ENCODE data around the gene PPP1CC.
"Not testable (repeated sequence)": the region's sequence is repeated elsewhere in the genome, so short reads cannot be mapped to it uniquely, and the experiment has no call there.

Gene PPP1CC

DNA sequence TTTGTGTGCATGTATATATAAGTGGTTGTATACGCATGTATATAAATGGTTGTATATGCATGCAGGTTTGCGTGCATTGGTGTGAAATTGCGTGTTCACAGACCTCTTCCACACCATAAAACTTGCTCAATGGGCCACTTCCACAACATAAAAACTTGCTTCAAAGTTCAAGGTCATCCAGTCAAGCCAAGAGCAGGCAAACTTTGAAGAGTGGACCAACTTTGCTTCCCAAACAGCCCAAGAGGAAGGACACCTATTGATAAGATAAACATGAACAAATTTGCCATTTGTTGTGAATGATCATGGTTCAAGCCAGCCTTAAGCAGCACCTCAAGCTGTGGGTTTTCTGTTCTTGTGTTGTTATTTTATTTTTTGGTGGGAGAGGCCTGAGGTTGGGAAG, 25.2 kb upstream of the PPP1CC start:
- no peak overlapping the region for H2AFZ ChIP-seq (ENCODE audit: low read depth, low read length)
- H3K4me1 ChIP-seq (ENCODE audit: insufficient read depth, low read length): no peaks in the 10 kb centered on the region
- no peaks in the 10 kb centered on the region for H3K27me3 ChIP-seq (ENCODE audit: insufficient read depth, low read length)
- H3K36me3 ChIP-seq (ENCODE audit: insufficient read depth, low read length): no peaks in the 10 kb centered on the region
- no peaks in the 10 kb centered on the region for H3K9me3 ChIP-seq (ENCODE audit: low read length)
- H3K4me3 ChIP-seq (ENCODE audit: low read length): no peak overlapping the region

DNA sequence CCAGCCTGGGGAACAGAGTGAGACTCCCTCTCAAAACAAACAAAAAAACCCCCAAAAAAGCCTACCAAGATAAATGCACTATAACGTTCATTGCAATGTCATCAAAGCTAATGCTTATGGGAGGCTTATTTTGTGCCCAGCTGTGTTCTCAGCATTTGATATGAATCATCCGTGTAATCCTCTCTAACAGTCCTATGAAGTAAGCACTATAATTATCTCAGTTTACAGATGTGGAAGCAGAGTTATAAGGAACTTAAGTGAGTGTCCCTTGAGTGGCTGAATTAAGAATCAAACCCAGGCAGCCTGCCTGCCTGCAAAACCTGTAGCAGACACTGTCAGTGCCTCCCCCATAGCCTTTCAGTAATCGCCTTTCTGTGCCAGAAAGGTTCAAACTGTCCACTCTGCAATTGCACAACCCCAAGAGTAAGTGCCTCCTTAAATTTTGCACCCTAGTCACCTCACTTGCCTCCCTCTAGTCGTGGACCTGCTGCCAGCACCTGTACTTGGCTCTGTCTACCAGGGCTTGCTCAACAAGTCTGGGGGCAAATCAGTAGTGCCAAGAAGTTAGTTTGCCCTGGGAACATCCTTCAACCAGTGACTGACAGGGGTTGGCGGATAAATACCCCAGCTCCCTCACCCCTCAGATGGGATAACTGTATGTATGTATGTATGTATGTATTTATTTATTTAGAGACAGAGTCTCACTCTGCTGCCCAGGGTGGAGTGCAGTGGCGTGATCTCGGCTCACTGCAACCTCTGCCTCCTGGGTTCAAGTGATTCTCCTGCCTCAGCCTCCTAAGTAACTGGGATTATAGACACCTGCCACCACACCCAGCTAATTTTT, 23.8 kb upstream of the PPP1CC start:
- Histone ChIP-seq H3K4me3 (ENCODE audit: low read length) (no peak overlapping the region), H3K9me3 (ENCODE audit: low read length) (no peaks in the 10 kb centered on the region)

DNA sequence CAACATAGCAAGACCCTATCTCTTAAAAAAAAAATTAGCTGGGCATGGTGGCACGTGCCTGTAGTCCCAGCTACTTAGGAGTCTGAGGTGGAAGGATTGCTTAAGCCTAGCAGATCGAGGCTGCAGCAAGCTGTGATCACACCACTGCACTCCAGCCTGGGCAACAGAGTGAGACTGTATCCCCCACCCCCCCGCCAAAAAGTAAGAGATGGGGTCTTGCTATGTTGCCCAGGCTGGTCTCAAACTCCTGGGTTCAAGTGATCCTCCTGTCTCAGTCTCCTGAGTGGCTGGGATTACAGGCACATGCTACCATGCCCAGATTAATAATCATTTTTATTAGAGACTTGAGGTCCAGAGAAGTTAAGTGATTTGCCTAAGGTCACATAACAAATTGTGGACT, 22.9 kb upstream of the PPP1CC start:
- not testable (repeated sequence) for H2AFZ ChIP-seq (ENCODE audit: low read depth, low read length); H3K4me3 ChIP-seq (ENCODE audit: low read length); H3K36me3 ChIP-seq (ENCODE audit: insufficient read depth, low read length); H3K27me3 ChIP-seq (ENCODE audit: insufficient read depth, low read length); H3K9me3 ChIP-seq (ENCODE audit: low read length); H3K4me1 ChIP-seq (ENCODE audit: insufficient read depth, low read length)

More for the DNA sequence above, 23.8 kb upstream of the PPP1CC start:
- Histone ChIP-seq H3K4me1 (ENCODE audit: insufficient read depth, low read length) (no peaks in the 10 kb centered on the region), H3K27me3 (ENCODE audit: insufficient read depth, low read length) (no peaks in the 10 kb centered on the region), H3K36me3 (ENCODE audit: insufficient read depth, low read length) (no peaks in the 10 kb centered on the region), H2AFZ (ENCODE audit: low read depth, low read length) (no peak overlapping the region)

DNA sequence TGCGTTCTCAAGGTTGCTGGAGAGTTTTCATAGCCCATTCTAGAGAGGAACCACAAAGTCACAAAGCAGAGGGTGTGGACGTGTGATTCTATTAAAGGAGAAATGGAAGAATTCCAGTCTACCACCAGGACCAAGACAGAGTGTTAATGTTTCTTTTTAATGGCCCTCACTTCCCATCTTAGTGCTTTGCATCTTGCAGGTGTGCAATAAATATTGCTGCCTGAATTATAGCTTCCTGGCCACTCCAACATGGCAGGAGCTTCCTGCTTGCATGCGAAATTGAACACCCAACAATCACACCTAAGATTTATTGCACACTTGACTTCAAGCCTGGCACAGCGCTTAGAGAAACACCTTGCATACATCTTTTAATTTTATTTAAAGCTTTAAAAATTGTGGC, 22.4 kb upstream of the PPP1CC start:
- Histone ChIP-seq H3K36me3 (ENCODE audit: insufficient read depth, low read length) (no peaks in the 10 kb centered on the region), H2AFZ (ENCODE audit: low read depth, low read length) (no peak overlapping the region), H3K27me3 (ENCODE audit: insufficient read depth, low read length) (no peaks in the 10 kb centered on the region), H3K4me3 (ENCODE audit: low read length) (no peak overlapping the region), H3K9me3 (ENCODE audit: low read length) (no peaks in the 10 kb centered on the region), H3K4me1 (ENCODE audit: insufficient read depth, low read length) (no peaks in the 10 kb centered on the region)

DNA sequence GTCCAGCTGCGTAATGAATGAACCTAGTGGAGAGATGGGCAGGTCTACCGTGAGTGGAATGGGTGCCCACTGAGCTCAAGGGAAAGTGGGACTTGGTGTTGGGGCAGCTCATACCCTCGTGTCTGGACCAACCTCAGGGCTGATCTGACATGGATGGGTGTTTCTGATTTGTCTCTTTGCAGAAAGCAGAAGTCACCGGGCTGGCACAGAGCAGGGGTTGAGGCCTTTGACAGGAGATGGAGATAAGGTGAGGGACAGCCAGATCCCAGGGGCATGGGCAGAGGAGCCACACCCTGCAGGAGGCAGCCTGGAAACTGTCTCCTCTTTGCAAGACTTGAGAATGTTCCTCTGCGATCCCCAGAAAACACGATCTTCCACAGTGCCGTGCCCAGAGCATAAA, 20.9 kb upstream of the PPP1CC start:
- Histone ChIP-seq H3K4me3 (ENCODE audit: low read length) (no peak overlapping the region), H3K9me3 (ENCODE audit: low read length) (no peaks in the 10 kb centered on the region)

DNA sequence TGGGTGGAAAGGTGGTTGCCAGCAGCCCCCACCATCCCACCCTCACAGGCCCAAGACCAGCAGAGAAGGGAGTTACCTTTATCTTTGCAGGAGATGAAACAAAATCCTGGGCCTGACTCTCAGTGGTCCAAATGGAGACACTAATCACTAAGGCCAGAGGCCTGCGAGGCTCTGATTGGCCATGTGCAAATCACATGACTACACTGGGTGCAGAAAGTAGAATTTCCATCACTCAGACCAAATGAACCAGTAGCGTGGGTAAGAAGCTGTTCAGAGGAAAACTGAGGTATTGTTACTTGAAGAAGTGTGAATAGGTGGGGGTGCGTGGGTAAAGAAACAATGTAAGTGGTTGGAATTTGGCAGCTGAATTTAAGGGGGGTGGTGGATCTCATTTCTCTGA, 20.2 kb upstream of the PPP1CC start:
- Histone ChIP-seq H2AFZ (ENCODE audit: low read depth, low read length) (no peak overlapping the region), H3K4me1 (ENCODE audit: insufficient read depth, low read length) (no peaks in the 10 kb centered on the region), H3K36me3 (ENCODE audit: insufficient read depth, low read length) (no peaks in the 10 kb centered on the region), H3K9me3 (ENCODE audit: low read length) (no peaks in the 10 kb centered on the region), H3K4me3 (ENCODE audit: low read length) (no peak overlapping the region), H3K27me3 (ENCODE audit: insufficient read depth, low read length) (no peaks in the 10 kb centered on the region)

More for the DNA sequence above, 20.9 kb upstream of the PPP1CC start:
- H3K36me3 ChIP-seq (ENCODE audit: insufficient read depth, low read length): no peaks in the 10 kb centered on the region
- no peak overlapping the region for H2AFZ ChIP-seq (ENCODE audit: low read depth, low read length)
- no peaks in the 10 kb centered on the region for H3K4me1 ChIP-seq (ENCODE audit: insufficient read depth, low read length)
- H3K27me3 ChIP-seq (ENCODE audit: insufficient read depth, low read length): no peaks in the 10 kb centered on the region

DNA sequence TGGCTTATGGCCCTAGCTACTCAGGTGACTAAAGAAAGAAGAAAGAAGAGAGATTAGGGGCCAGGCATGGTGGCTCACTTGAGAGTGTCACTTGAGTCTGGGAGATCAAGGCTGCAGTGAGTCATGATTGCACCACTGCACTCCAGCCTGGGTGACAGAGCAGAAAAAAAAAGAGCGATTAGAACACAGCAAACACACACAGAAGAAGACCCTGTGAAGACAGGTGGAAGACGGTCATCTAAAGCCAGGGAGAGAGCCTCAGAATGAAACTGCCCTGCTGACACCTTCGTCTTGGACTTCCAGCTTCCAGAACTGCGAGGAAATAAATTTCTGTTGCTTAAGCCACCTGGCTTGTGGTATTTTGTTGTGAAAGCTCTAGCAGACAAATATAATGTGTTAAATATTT, 17.5 kb upstream of the PPP1CC start:
- H2AFZ ChIP-seq (ENCODE audit: low read depth, low read length): no peak overlapping the region
- H3K9me3 ChIP-seq (ENCODE audit: low read length): no peaks in the 10 kb centered on the region
- no peaks in the 10 kb centered on the region for H3K36me3 ChIP-seq (ENCODE audit: insufficient read depth, low read length)
- no peaks in the 10 kb centered on the region for H3K27me3 ChIP-seq (ENCODE audit: insufficient read depth, low read length)
- H3K4me3 ChIP-seq (ENCODE audit: low read length): no peak overlapping the region
- H3K4me1 ChIP-seq (ENCODE audit: insufficient read depth, low read length): no peaks in the 10 kb centered on the region

DNA sequence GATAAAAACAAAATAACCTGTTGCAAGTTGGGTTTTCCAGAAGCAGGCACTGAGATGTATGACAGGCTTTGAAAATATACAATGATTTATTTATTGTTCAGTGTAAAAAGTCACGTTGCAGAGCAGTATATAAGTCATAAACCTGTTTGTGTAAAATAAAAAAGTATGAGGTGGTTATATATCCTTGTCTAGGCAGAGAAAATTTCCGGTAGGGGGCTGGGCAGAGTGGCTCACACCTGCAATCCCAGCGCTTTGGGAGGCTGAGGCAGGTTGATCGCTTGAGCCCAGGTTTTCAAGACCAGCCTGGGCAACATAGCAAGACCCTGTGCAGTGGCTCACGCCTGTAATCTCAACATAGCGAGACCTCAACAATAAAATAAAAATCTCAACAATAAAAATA, 16.2 kb upstream of the PPP1CC start:
- no peak overlapping the region for H2AFZ ChIP-seq (ENCODE audit: low read depth, low read length)
- H3K36me3 ChIP-seq (ENCODE audit: insufficient read depth, low read length): no peaks in the 10 kb centered on the region
- H3K4me3 ChIP-seq (ENCODE audit: low read length): no peak overlapping the region
- H3K4me1 ChIP-seq (ENCODE audit: insufficient read depth, low read length): no peaks in the 10 kb centered on the region
- H3K27me3 ChIP-seq (ENCODE audit: insufficient read depth, low read length): no peaks in the 10 kb centered on the region
- no peaks in the 10 kb centered on the region for H3K9me3 ChIP-seq (ENCODE audit: low read length)

DNA sequence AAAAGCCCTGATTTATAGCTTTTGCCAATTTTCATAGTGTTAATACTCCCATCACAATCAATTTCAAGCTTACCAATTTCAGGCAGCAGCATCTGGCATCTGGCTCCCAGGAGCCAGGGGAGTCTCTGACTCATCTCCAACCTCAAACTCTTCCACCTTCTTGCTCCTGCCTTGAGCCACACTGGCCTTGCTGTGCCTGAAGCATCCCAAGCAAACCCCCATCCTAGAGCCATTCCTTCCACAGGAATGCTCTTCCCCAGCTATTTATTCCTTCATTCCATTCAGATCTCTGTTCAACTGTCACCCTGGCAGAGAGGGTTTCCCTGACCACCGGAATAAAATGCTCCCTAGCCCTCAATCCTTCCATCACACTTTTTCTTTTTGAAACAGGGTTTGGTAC, 13.9 kb upstream of the PPP1CC start:
- no peaks in the 10 kb centered on the region for H3K9me3 ChIP-seq (ENCODE audit: low read length)
- H3K36me3 ChIP-seq (ENCODE audit: insufficient read depth, low read length): no peaks in the 10 kb centered on the region
- no peaks in the 10 kb centered on the region for H3K4me1 ChIP-seq (ENCODE audit: insufficient read depth, low read length)
- H2AFZ ChIP-seq (ENCODE audit: low read depth, low read length): no peak overlapping the region
- no peaks in the 10 kb centered on the region for H3K27me3 ChIP-seq (ENCODE audit: insufficient read depth, low read length)
- H3K4me3 ChIP-seq (ENCODE audit: low read length): no peak overlapping the region

DNA sequence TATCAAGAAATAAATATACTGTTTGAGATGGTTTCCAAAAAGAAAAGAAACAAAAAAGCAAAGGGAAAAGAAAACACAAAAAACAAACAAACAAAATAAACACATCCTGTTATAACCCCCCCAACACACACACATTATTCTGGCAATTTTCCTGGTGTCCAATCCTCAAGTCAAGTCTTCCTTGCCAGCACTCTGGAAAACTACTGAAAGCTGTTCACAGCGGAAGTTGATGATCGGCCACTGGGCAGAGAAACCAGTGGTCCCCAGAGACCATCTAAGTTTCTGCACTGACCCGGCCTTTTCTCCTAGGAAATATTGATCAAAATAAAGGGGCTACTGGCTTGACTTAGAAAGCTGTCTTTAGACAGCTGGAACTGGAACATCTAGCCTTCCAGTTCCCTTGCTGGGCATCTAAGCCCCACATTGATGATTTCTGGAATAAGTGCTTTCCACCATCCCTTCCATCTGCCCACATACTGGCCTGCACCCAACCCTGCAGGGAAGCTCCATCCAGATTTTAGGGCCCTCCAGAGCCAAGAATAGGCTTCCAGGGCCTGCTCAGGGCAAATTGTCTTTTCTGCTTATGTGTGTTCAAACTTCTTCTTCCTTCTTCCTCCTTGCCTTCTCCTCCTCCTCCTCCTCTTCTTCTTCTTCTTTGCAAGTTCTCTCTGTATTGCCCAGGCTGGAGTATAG, 11.6 kb upstream of the PPP1CC start:
- Histone ChIP-seq H3K4me3 (ENCODE audit: low read length) (no peak overlapping the region), H3K36me3 (ENCODE audit: insufficient read depth, low read length) (no peaks in the 10 kb centered on the region), H2AFZ (ENCODE audit: low read depth, low read length) (no peak overlapping the region), H3K9me3 (ENCODE audit: low read length) (no peaks in the 10 kb centered on the region), H3K27me3 (ENCODE audit: insufficient read depth, low read length) (no peaks in the 10 kb centered on the region), H3K4me1 (ENCODE audit: insufficient read depth, low read length) (no peaks in the 10 kb centered on the region)

DNA sequence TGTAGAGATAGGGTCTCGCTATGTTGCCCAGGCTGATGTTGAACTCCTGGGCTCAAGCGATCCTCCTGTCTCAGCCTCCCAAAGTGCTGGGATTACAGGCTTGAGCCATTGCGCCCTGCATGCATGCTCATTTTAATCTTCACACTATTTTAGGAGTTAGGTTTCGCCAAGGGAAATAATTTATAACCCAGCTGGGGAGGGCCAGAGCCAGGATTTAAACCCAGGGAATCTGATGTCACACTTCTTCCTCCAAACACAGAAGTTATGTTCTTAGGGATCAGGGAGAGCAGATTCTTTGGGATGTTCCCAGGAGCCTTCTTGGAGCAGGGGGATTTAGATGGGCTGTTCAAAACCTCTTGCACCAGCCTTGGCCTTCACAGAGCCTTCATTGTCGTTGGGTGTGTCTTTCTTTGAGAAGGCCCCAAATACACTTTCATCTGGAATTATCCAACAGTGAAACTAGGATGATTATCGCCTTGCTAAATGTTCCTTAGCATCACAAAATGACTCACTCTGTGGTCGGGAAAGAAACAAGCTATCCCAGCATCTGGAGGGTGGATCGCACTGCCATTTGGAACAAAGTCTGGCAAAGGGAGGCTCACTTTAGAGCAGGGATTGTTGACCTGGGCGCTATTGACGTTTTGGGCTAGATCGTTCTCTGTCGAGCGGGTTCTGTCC, 8.2 kb upstream of the PPP1CC start:
- H3K4me3 ChIP-seq (ENCODE audit: low read length): no peak overlapping the region
- no peak overlapping the region for H2AFZ ChIP-seq (ENCODE audit: low read depth, low read length)
- no peaks in the 10 kb centered on the region for H3K4me1 ChIP-seq (ENCODE audit: insufficient read depth, low read length)
- no peaks in the 10 kb centered on the region for H3K36me3 ChIP-seq (ENCODE audit: insufficient read depth, low read length)
- H3K9me3 ChIP-seq (ENCODE audit: low read length): no peaks in the 10 kb centered on the region
- H3K27me3 ChIP-seq (ENCODE audit: insufficient read depth, low read length): no peaks in the 10 kb centered on the region

DNA sequence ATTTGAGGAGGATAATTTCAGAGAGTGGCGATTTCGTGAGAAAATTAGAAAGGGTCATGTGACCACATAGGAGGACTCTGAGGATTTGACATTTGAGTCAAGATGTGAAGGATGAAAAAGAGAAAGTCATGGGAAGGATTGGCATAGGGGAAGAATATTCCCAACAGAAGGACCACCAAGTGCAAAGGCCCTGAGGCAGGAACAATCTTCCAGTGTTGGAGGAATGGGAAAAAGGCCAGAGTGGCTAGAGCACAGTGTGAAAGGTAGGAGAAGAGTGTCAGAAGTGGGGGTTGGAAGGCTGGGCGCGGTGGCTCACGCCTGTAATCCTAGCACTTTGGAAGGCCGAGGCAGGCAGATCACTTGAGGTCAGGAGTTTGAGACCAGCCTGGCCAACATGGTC, 3.9 kb upstream of the PPP1CC start:
- Histone ChIP-seq H2AFZ (ENCODE audit: low read depth, low read length) (no peak overlapping the region), H3K4me3 (ENCODE audit: low read length) (no peak overlapping the region), H3K27me3 (ENCODE audit: insufficient read depth, low read length) (no peaks in the 10 kb centered on the region), H3K9me3 (ENCODE audit: low read length) (no peaks in the 10 kb centered on the region), H3K36me3 (ENCODE audit: insufficient read depth, low read length) (no peaks in the 10 kb centered on the region), H3K4me1 (ENCODE audit: insufficient read depth, low read length) (peaks cover 5% of the 10 kb centered on the region)

DNA sequence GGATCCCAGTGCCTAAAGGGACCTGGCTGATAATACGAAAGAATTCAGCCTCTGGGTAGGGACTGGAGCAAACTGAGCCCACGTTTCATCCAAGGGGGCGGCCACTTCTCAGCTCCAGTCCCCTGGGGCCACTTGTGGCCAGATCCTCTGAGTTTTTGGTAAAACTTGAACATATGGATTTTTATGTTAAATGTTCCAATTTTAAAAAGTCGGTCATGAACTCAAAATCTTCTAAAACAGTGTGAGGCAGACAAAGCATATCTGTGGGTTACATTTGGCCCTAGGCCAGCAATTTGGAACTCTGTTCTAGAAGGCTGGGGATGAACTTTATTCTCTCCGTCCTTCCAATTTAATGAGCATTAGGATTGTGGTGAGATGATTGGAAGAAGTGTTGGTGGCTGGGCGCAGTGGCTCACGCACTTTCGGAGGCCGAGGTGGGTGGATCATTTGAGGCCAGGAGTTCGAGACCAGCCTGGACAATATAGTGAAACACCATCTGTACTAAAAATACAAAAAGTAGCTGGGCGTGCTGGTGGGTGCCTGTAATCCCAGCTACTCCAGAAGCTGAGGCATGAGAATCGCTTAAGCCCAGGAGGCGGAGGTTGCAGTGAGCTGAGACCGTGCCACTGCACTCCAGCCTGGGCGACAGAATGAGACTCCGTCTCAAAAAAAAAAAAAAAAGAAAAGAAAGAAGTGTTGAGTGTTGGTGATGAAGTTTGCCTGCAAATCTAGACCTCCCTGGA, 3.0 kb upstream of the PPP1CC start:
- no peak overlapping the region for H2AFZ ChIP-seq (ENCODE audit: low read depth, low read length)
- H3K9me3 ChIP-seq (ENCODE audit: low read length): no peaks in the 10 kb centered on the region
- no peaks in the 10 kb centered on the region for H3K36me3 ChIP-seq (ENCODE audit: insufficient read depth, low read length)
- H3K4me3 ChIP-seq (ENCODE audit: low read length): no peak overlapping the region
- no peaks in the 10 kb centered on the region for H3K27me3 ChIP-seq (ENCODE audit: insufficient read depth, low read length)
- peaks cover 11% of the 10 kb centered on the region for H3K4me1 ChIP-seq (ENCODE audit: insufficient read depth, low read length)

Data from neuron (in vitro differentiated cells).